AG09309 (cell line): ENCODE data around the gene ADM5.

Experiments used
- DNase-seq: peaks from one replicate; pipeline ENCODE4 v3.0.0-alpha.2; 2010; ENCODE audit warnings: low read depth
- H3K4me3 ChIP-seq: 2 replicates; pipeline ENCODE4 v1.5.1; 2011; ENCODE audit warnings: mild to moderate bottlenecking, low read depth, low read length, moderate library complexity; ENCODE audit not compliant: control insufficient read depth
- TF ChIP-seq, protein P1 (sequence below): IDR thresholded peaks from 2 replicates; pipeline ENCODE4 v1.5.1; 2011; ENCODE audit warnings: mild to moderate bottlenecking, low read depth, low read length, inconsistent platforms; ENCODE audit not compliant: insufficient read depth, control insufficient read depth; ENCODE audit errors: missing control alignments

ADM5 gene

DNA sequence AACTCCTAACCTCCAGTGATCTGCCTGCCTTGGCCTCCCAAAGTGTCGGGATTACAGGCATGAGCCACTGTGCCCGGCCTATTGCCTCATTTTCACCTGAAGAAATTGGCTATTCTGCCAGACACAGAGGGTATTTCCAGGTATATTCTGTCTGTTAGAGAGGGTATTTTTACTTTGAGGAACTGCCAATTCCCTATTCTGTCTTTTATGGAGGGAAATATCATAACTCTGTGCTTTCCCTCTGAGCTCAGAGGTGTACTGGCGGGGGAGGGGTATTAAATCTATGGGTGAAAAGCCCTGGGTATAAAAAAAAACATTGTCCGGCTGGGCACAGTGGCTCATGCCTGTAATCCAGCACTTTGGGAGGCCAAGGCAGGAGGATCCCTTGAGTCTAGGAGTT lies 48.9 kb downstream of the ADM5 start:
- DNase-seq = no peak
- TF ChIP-seq, protein P1, sequence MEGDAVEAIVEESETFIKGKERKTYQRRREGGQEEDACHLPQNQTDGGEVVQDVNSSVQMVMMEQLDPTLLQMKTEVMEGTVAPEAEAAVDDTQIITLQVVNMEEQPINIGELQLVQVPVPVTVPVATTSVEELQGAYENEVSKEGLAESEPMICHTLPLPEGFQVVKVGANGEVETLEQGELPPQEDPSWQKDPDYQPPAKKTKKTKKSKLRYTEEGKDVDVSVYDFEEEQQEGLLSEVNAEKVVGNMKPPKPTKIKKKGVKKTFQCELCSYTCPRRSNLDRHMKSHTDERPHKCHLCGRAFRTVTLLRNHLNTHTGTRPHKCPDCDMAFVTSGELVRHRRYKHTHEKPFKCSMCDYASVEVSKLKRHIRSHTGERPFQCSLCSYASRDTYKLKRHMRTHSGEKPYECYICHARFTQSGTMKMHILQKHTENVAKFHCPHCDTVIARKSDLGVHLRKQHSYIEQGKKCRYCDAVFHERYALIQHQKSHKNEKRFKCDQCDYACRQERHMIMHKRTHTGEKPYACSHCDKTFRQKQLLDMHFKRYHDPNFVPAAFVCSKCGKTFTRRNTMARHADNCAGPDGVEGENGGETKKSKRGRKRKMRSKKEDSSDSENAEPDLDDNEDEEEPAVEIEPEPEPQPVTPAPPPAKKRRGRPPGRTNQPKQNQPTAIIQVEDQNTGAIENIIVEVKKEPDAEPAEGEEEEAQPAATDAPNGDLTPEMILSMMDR = no peak
- no peak overlapping the region for H3K4me3 ChIP-seq

DNA sequence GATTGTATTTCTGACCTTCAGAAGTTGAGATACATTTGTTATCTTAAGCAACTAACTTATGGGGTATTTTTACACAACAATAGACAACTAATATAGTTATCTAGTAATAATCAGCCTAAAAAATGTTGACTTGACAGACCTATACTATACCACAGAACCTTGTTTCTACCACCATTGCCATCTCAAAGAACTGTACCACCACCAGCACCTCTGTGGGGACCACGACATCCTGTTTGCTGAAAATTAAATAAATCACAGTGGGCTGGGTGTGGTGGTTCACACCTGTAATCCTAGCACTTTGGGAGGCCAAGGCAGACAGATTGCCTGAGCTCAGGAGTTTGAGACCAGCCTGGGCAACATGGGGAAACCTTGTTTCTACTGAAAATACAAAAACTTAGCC lies 49.7 kb downstream of the ADM5 start:
- no peak overlapping the region for H3K4me3 ChIP-seq
- TF ChIP-seq, protein P1 = no peak
- DNase-seq = no peak

- TF ChIP-seq, protein P1 = no peak
- no peak overlapping the region for H3K4me3 ChIP-seq
Measured at GRCh38 chr19:49739933-49740332, 50.5 kb downstream of the ADM5 start.

More at GRCh38 chr19:49739933-49740332, 50.5 kb downstream of the ADM5 start:
- DNase-seq = no peak
